Femur (tissue), 1 donor: ENCODE results near the gene EPB41L1.
A peak's percentile ranks its signal among the peaks of the same experiment; 100 is the strongest.

Experiments
- DNase-seq: peaks from one replicate; pipeline ENCODE4 v3.0.0-alpha.2; 2017

Gene EPB41L1

DNA sequence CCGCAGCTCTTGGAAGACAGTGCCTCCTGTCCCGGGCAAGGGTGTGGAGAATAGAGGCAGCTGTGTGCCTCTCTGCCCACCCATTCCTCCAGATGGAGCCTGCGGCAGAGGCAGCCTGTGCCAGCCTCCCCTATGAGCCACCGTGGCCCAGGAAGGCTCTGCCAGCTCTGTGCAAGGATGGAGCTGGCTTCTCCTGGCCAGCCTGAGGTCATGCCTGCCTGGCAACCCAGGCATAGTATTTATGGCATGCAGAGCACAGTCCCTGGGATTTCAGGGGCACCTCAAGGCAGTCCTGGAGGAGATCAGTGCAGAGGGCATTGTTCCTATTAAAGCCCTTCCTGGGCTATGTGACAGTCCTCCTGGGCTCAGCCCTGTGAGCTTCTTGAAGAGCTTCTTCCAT is 1.5 kb downstream of the EPB41L1 start:
- no peak for DNase-seq

DNA sequence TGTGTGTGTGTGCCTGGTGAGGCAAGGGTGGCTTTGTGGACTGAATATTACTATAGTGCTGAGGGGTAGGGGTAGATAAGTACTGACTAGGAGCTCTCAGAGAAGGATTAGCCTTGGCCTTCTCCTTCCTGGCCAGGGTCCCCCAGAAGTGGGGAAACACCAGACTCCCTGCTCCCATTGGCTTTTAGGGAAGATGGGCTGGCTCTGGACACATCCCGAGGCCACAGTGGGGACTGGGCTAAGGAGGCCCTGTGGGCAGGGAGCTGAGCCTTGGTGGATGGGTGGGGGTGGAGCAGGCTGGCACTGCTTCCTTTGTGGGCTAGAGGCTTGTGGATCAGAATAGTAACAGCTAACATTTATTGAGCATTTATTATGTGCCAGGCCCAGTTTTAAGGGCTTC is 3.1 kb downstream of the EPB41L1 start:
- no peak for DNase-seq

- no peak for DNase-seq
Observed at GRCh38 chr20:36158160-36158741, 3.7 kb downstream of the EPB41L1 start.

DNA sequence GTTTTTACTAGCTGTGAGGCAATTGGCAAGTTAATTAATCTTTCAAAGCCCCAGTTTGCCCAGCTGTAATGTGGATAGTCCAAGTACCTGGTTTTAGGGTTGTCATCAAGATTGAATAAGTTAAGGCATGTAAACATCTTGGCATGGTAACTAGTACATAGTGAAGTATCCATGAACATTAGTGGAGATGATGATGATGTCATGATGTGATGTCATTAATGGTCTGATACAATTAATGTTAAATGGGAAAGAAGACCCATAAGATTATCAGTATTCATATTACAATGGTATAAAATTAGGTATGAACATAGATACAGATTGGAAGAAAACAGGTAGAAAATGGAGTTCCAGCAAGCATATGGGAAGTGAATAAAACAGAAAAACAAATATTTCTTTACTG is 5.3 kb downstream of the EPB41L1 start:
- no peak for DNase-seq

- DNase-seq = peak; percentile 39
Observed at GRCh38 chr20:36162272-36162966, 7.9 kb downstream of the EPB41L1 start.

DNA sequence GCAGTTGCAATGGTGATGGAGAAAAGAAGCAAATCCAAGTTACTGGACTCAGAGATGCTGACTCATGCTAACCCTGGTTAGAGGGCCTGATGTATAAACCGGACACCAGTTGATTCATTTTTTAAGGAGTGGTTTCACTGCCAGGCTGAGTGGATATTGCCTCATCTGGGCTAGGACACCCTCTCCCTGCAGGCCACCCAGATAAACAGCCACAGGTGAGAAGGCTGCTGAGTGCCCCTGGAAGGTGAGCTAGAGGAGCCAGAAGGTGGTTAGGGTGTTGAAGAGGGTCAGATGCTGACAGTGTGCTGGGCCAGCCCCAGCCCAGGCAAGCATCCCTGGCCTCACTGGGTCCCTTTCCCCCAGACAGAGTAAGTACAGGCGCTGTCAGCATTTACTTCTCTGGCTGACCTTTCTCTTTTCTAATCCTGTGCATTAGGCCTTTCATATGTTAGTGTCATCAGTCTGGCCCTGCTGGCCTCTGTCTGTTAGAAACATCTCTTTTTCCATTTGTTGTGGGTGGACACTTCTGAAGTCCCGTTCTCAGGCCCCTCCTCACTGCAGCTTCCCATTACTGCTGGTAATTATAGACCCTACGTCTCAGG is 13.5 kb downstream of the EPB41L1 start:
- DNase-seq = peak; percentile 54

DNA sequence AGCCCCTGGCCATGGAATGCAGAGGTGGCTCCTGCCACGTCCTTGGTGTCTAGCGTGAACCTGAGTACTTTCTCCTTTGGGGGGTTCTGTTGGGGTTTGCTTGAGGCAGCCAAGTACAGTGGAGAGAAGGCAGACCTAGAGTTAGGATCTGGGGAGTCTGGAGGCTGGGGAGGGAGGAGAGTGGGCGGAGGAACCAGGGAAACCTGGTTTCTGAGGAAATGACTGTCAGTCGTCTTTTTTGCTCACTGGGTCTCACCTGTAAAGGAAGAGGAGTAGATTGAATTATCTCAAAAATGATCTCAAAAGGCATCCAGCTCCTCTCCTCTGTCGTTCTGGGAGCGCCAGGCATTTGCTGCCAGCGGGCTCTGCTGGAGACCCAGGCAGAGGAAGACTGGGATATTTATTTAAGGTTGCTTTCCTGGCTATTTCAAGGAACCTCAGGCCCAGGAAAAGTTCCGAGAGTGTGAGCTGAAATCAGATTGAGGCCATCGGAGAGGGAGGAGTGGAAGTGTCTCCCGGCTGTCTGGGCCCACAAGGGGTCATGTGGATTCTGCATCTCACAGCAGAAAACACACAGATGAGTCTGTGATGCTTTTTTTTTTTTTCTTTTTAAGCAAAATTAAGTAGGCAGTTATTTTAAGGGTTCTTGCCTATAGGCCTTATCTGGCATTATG is 16.1 kb downstream of the EPB41L1 start:
- no peak for DNase-seq

DNA sequence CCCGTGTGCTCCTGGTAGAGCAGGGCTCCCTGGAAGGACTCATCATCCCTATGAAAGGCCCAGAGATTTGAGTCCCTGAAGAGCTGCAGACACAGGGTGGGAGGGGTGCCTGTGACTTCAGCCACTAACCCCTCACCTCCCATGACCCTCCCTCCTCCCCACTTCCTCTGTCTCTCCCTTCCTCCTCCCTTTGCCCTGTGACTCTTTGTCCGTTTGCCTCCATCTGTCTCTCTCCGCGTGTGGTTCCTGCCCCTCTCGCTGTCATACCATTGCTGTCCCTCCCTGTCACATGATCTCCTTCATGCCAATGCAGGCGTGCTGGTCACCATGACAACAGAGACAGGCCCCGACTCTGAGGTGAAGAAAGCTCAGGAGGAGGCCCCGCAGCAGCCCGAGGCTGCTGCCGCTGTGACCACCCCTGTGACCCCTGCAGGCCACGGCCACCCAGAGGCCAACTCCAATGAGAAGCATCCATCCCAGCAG is 19.0 kb downstream of the EPB41L1 start:
- peak; percentile 29 for DNase-seq

GRCh38 chr20:36175016-36175415 is 20.5 kb downstream of the EPB41L1 start:
- no peak for DNase-seq

DNA sequence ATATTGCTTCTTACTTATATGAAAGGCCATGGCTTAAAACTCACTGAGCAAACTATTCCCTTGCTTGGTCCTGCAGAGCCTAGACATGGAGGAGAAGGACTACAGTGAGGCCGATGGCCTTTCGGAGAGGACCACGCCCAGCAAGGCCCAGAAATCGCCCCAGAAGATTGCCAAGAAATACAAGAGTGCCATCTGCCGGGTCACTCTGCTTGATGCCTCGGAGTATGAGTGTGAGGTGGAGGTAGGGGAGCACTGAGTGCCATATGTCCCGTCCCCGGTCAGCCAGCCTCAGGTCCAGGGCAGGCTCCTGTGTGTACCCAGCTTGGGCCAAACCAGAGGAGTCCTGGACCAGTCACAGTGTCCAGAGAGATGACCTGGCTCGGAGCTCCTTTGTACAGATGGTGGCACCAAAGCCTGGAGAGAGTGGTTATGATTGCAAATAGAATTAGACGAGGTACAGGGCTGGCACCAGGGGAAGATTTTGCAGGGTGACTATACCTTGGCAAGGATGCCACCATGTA is 21.0 kb downstream of the EPB41L1 start:
- no peak for DNase-seq

- DNase-seq = no peak
Observed at GRCh38 chr20:36177716-36178115, 23.2 kb downstream of the EPB41L1 start.

DNA sequence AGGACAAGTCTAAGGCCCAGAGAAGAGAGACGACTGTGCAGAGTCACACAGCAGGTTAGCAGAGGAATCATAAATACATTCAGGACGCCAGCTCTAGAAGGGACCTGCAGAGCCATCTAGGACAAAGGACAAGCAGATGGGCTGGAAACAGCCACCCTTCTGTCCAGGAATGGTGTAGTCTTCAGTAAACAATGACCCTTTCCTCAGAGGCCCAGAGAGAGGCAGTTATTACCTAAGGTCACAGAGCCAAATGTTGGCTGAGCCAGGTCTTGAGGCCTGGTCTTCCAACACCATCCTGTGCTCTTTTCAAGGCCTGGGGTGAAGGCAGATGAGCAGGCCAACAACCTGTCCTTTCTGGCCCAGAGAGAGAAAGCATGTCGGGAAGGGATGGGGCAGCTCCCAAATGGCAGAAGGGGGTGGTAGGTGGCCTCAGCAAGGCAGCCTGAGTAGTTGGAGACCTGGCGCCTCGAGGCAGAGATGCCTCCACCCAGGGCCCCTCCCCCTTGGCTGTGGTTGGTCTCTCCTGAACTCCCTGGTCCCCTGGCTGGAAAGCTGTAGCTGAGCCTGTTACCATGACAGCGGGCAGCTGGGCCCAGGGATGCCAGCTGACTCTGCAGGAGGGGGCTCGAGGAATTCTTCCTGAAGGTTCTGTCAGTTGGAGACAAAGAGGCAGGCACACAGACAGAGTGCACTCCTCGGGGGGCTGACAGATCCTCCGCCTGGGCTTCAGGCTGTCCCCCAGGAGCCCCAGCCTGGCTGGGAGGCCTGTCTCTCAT is 24.8 kb downstream of the EPB41L1 start:
- no peak for DNase-seq

DNA sequence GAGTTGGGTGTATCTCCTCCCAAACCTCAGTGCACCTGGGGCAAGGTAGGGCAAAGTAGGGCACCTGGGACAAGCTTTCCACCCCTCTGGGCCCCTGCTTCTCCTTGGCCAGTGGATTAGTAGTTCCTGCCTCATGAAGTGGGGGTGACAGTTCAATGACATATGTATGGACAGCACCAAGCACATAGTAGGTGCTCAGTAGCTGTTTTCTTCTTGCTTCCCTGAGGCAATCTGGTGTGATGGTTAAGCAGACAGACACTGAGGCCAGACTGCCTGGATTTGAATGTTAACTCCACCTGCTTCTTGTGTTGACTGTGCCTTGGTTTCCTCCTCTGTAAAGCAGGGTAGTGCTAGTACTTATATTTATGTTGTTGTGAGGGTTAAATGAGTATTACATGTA is 25.8 kb downstream of the EPB41L1 start:
- DNase-seq = no peak

DNA sequence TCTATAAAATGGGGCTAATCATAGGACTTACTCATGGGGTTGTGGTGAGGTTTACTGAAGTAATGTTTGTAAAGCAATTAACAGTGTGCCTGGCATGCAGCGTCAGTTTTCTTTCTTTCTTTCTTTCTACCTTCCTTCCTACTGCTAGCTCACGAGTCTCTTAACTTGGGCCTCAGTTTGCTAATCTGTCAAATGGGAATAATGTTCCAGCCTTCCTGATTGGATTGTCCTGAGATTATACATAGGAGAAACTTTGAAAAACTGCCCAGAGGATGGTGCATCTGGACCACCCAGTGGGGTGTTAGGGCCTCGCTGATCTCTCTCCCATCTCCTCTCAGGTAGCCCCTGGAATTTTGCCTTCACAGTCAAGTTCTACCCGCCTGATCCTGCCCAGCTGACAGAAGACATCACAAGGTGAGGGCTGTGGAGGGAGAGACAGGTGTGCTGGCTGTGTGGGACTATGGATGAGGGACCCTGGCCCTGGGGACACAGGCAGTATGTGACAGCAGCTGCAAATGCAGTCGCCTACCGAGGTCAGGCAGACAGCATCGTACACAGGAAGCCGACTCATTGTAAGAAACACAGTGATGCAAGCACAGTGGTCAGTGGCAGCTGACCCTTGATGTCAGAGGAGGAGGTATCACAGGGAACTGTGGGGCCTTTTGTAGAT is 27.5 kb downstream of the EPB41L1 start:
- no peak for DNase-seq

DNA sequence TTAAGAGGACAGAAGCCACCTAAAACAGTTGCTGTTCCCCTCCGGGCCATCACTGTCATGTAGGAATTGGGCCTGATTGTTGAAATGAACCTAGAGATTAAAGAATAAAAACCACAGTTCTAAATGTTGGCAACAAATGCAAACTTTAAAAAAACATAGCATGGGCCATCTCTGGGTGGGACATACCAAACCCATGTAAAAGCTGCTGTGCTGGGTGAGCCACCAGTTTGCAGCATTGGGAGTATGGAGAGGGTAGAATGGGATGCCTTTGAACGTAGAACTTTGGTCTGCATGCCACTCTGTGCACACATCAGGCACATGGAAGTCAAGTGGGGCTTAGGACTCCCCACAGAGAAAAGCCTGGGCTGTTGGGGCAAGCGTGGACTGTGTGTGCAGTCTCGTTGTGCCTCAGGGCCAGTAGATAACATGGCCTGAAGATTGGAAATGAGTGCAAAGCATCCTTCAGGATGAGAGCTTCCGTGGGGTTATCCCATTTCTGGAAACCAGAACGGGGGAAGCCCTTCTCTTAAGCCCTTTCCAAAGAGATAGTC is 28.1 kb downstream of the EPB41L1 start:
- no peak for DNase-seq

DNA sequence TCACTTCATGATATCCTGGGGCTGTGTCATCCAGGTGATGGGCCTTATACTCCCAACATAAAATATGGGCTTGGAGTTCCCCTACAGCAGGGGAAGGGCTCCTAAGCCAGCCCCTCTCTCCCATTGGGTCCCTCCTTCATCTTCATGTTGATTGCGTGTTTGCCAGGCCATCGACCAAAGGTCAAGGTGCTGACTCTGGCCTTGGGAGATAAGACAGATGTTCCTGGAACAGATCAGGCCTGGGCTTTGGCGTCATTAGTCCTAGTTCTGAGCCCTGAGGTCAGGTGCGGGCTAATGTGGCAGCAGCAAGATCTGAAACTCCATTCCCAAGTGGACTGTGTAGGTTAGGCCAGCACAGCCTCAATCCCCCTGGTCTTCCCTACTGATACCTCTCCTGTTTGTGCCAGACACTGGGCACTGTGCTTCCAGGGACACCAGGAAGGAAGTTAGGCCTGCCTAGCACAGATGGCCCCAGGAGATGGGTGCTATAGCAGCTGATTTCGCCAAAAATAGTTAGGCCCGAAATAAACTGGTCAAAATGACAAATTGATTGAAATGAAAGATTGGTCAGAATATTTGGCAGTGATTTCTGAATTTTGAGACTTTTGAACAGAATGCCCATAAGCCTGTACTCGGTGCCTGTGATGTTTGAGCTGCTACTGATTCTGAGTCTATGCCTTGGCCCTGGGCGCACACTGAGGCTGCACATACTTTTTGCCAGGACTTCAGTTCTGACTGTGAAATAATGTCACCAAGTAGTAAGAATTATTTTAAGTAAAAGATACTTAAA is 28.8 kb downstream of the EPB41L1 start:
- no peak for DNase-seq

DNA sequence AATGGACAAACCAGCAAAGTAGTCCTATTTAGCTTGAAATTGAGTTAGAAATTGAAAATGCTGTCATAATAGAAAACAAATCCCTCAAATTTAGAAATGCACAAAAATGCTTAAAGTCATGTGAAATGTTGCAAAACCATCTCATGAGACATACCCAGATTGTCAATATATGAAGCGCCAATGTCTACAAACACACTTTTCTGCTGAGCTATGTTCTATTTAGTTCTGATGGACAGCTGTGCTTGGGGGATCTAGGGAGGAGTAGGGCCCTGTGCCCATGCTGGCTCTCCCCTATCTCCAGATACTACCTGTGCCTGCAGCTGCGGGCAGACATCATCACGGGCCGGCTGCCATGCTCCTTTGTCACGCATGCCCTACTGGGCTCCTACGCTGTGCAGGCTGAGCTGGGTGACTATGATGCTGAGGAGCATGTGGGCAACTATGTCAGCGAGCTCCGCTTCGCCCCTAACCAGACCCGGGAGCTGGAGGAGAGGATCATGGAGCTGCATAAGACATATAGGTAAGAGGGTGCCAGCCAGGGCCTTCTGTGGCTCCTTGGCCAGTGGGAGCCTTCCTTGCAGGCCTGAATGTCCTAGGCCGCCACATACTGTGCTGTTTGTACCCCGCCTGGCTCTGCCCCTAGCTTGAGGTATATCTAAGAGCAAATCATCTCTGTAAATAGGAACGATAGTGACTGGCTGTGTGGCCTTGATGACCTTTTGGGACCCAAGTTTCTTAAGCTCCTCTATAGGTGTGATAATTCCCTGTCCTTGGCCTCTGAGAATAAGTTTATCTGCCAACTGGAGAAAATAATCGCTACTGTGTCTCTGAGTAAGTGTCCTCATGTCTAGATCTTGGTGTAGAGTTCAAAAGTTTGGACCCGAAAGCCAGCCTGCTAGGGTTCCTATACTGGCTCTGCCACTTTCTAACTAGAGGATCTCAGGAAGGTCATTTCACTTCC is 30.6 kb downstream of the EPB41L1 start:
- DNase-seq = no peak

DNA sequence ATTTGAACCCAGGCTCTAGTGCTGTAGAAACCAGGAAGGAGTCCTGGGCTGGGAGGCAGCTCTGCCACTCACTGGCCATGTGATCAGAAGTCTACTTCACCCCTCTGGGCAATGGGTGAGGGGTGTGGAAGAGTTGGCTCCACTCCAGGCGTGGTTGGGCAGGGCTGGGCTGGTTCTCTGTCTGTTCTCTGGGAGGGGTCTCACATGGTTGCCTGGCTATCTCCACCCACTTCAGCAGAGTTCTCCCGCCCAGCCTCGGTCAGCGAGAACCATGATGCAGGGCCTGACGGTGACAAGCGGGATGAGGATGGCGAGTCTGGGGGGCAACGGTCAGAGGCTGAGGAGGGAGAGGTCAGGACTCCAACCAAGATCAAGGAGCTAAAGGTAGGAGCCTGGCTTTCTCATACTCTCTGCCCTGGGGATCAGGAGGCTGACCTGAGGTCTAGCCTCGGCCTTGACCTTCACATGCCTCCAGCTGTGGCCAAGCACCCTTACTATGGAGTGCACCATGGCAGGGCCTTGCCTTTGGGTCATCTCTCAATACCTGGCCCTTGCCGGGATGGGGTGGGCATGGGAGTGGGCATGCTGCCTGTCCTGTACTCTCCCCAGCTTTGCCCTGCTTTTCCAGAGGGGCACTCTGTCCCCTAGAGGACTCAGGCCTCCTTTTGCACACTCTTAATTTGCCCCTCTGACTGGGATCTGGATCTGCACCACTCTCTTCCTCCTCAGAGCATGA is 39.6 kb downstream of the EPB41L1 start:
- DNase-seq = no peak

DNA sequence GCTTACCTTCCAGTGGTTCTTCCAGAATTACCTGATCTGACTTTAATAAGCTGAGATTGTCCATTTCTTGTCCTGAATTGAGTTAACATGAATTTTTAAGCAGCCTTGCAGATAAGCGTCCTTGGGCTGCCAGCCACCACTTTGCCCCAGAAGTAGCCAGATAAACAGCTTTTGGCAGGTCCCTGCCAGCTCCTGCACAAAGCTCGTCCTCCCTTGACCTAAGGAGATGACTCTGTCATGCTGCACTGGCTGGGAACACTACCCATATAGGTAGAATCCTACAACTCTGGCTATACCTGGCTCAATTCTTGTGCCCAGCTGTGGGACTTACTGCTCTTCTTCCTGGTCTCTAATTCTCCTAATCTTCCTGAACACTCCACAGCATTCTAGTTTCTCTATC is 42.1 kb downstream of the EPB41L1 start:
- no peak for DNase-seq
